GM13976 (cell line): ENCODE measurements around the gene TP53I11.

Experiments
- DNase-seq: peaks from one replicate; pipeline ENCODE4 v3.0.0; 2012; ENCODE audit warnings: low spot score
- in situ Hi-C: fragments of 300-500 bp; cut with MboI; formaldehyde crosslinking; loops from one replicate; pipeline ENCODE4 v1.12.0; 2022; ENCODE audit warnings: low sequenced_read_pairs, mixed read lengths, inconsistent platforms; ENCODE audit not compliant: unreplicated experiment
- TF ChIP-seq, protein P1 (sequence below): IDR thresholded peaks from 2 replicates; pipeline ENCODE4 v1.5.1; 2012; ENCODE audit warnings: borderline replicate concordance, mild to moderate bottlenecking; ENCODE audit not compliant: insufficient read depth; ENCODE audit errors: extremely low read depth, missing control alignments, control extremely low read depth

Gene TP53I11

DNA sequence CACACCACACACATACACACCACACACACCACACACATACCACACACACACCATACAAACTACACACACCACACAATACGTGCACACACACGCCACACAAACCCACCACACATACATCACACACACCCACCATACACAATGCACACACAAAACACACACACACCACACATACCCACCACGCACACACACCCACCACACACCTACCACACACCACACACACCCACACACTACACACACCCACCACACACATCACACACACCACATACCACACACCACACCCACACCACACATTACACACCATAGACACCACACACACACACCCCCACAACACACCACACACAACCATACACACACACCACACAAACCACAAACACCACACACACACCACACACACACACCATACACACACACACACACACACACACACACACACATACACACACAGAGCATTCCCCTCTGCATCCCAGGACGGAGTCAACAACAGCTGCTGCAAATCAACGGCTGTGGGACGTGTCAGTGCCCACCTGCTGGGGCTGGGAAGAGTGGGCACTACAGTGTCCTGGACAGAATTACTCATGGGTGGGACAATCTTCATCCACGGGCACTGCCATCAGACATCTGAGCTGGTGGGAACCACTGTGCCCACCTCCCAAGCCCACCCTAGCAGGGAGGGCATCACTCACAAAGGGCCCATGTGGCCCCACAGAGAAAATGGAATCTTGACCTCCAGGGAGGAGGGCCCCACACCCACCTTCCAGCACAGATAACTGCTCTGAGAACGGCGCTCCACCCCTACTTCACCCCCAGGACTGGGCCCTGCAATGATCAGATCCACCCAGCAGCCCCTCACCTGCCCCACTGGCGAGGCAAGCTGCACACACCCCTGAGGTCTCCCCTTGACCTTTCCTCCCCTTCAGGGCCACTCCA, 8.4 kb downstream of the TP53I11 start:
- TF ChIP-seq, protein P1, sequence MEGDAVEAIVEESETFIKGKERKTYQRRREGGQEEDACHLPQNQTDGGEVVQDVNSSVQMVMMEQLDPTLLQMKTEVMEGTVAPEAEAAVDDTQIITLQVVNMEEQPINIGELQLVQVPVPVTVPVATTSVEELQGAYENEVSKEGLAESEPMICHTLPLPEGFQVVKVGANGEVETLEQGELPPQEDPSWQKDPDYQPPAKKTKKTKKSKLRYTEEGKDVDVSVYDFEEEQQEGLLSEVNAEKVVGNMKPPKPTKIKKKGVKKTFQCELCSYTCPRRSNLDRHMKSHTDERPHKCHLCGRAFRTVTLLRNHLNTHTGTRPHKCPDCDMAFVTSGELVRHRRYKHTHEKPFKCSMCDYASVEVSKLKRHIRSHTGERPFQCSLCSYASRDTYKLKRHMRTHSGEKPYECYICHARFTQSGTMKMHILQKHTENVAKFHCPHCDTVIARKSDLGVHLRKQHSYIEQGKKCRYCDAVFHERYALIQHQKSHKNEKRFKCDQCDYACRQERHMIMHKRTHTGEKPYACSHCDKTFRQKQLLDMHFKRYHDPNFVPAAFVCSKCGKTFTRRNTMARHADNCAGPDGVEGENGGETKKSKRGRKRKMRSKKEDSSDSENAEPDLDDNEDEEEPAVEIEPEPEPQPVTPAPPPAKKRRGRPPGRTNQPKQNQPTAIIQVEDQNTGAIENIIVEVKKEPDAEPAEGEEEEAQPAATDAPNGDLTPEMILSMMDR, result no peak
- in situ Hi-C loops, result loop anchor here (25.0 kb wide), 1 partner anchor 345 kb away; the partner anchor contains the start of gene SYT13
- no peak for DNase-seq

DNA sequence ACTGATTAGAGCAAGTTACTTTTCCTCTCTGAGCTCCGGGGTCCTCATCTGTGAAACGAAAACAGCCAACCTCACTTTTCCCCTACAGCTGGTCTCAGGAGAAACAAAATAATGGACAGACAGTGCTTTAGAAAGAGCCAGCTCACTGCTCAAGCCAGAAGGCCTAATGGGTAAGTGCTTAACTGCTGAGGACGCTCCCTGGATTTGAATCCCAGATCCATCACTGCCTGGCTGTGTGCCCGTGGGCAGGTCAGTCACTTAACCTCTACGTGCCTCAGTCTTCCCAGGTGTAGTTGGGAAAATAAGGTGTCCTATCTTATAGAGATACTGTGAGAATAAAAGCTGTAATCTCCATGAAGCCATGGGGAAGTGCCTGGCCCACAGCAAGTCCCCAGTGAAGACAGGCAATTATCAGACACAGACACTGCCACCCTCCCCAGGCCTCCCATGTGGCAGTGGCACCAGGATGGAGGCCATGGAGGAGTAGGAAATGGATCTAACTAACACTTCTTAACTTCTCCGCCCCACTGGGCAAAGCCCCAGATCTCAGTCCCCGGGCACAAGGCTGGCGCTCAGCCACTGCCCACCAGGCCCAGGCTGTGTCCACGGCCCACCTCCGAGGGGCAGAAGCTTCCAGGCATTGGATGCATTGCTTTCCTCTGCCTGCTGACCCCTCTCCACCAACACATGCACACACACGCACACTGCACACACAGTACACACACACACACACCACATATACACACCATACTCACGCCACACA, 9.2 kb downstream of the TP53I11 start:
- TF ChIP-seq, protein P1, result no peak
- in situ Hi-C loops, result loop anchor here (25.0 kb wide), 1 partner anchor 346 kb away; the partner anchor contains the start of gene SYT13
- no peak for DNase-seq

DNA sequence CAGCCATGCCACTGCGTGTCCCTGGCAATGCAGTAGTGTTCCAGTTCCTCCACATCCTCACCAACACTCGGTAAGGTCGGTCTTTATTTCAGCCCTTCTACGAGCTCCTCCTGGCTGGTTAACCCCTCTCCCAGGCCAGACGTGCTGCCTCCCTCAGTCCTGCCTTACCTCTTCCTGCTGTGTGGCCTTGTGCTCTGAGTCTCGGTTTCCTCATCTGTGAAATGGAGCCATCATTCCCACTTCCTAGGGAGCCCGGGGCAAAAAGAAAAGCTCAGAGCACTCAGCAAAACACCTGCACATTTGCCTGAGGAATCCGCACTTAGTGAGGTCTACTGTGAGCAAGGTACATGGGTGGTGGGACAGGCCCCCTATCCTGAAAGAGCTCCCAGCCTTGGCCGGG, 9.8 kb downstream of the TP53I11 start:
- DNase-seq, result no peak
- in situ Hi-C loops, result loop anchor here (25.0 kb wide), 1 partner anchor 346 kb away; the partner anchor contains the start of gene SYT13
- TF ChIP-seq, protein P1, result no peak

DNA sequence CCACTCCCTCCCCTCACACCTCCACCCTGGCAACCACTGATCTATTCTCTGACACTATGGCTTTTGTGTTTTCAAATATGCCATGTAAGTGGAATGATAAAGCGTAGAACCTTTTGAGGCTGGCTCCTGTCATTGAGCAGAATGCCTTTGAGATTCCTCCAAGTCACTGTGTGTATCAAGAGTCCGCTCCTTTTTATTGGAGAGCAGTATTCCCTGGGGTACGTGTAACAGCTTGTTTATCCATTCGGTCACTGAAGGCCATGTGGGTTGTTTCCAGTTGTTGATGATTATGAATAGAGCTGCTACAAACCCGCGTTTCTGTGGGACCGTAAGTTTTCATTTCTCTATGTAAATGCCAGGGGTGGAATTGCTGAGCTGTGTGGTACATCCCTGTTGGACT, 10.3 kb downstream of the TP53I11 start:
- in situ Hi-C loops, result loop anchor here (25.0 kb wide), 1 partner anchor 347 kb away; the partner anchor contains the start of gene SYT13
- TF ChIP-seq, protein P1, result no peak
- DNase-seq, result no peak

DNA sequence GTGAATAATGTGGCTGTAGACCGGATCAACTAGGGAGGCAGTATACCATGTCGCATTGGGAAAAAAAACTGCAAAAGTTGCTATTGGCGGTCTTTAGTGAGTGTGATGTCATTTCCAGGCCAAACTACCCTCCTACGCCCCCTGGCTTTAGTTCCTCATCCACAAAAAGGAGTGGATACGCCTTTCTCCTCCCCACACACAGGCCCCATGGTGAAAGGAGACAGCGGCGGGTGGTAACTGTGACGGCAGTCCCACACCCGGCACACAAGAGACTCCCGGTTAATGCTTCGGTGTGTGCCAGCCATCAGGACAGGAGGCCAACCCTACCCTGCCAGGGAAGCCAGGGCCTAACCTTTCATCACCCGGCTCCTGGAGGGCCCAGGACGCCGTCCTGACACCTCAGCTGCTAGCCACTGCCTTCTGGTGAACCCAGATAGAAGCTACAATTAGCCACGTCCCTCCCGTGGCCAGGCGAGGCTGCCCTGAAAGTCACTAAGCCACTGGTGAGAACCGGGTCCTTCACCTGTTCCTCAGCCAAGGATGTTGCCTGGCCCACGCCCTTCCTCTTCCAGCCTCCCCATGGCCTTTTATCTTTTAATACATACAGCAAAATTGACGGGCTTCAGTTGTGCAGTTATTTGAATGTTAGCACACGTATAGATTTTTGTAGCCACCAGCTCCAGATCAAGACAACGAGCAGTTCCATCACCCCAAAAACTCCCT, 10.8 kb downstream of the TP53I11 start:
- in situ Hi-C loops, result loop anchor here (5.0 to 25.0 kb wide), 2 partner anchors 167 to 347 kb away; partner anchors contain the start of gene SYT13
- TF ChIP-seq, protein P1, result no peak
- no peak for DNase-seq

DNA sequence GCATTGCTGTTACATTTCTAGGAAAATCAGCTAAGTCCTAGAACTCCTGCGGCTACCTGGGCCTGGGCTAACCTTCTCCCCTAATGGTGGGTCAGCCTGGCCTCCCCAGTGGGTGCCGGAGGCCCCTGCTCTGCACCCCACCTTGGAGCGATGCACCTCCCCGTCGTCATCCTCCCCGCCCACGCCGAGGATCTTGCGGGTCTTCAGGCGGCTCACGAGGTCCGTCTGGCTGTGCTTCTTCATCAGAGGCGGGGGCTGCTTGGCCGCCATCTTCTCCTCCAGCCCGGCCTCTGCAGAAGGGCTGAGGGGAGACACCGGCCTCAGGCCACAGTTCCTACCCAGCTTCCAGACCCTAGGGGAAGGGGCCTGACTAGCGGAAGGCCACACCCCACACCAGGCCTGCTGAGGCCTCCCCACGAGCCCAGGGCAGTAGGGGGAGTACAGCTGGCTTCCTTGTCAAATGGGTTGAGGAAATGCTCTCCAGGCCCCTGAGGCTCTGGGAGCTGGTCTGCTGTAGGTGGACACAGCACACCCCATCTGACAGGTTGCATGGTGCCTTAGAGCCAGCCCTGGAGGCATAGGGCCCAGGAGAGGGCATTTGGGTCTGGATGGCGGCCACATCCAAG, 12.5 kb downstream of the TP53I11 start:
- in situ Hi-C loops, result loop anchor here (5.0 to 25.0 kb wide), 2 partner anchors 169 to 349 kb away; partner anchors contain the start of gene SYT13
- no peak for DNase-seq
- TF ChIP-seq, protein P1, result no peak
